Measurements from ENCODE around the gene PRKAR2B. TPM values are rescaled to one million over a fixed set of nuclear protein-coding genes. Genes with fewer than 3 reads are reported as not detected.

Gene PRKAR2B
- total and polyA plus RNA-seq, 2 donors, result 3.5 to 7.1 TPM

GRCh38 chr7:107115762-107116540 is 71.4 kb downstream of the PRKAR2B start:
- no peaks in the 10 kb centered on the region for H3K9me3 ChIP-seq (ENCODE audit: control insufficient read depth in 2 of 2, insufficient read depth in 1 of 2, low read length in 1 of 2)

GRCh38 chr7:107118109-107118900 is 73.8 kb downstream of the PRKAR2B start:
- Histone ChIP-seq H3K36me3 (ENCODE audit: control insufficient read depth in 2 of 2, insufficient read depth in 2 of 2, low read length in 1 of 2) (no peaks in the 10 kb centered on the region), H3K4me1 (ENCODE audit: control insufficient read depth in 2 of 2, insufficient read depth in 2 of 2, low read length in 2 of 2) (no peaks in the 10 kb centered on the region), H3K27ac (ENCODE audit: low read depth in 1 of 2, low read length in 1 of 2) (no peak overlapping the region), H3K27me3 (ENCODE audit: control insufficient read depth in 2 of 2, insufficient read depth in 1 of 2, low read length in 1 of 2) (no peaks in the 10 kb centered on the region), H3K9me3 (ENCODE audit: control insufficient read depth in 2 of 2, insufficient read depth in 1 of 2, low read length in 1 of 2) (no peaks in the 10 kb centered on the region), H3K4me3 (ENCODE audit: low read length in 2 of 2) (no peak overlapping the region)
- no peak for DNase-seq (ENCODE audit: low read depth in 6 of 9, low spot score in 9 of 9)
- 93% methylated on average over 5 of the region's 5 CpGs for WGBS

More at GRCh38 chr7:107115762-107116540, 71.4 kb downstream of the PRKAR2B start:
- Histone ChIP-seq H3K27me3 (ENCODE audit: control insufficient read depth in 2 of 2, insufficient read depth in 1 of 2, low read length in 1 of 2) (no peaks in the 10 kb centered on the region), H3K4me1 (ENCODE audit: control insufficient read depth in 2 of 2, insufficient read depth in 2 of 2, low read length in 2 of 2) (no peaks in the 10 kb centered on the region), H3K27ac (ENCODE audit: low read depth in 1 of 2, low read length in 1 of 2) (no peak overlapping the region), H3K4me3 (ENCODE audit: low read length in 2 of 2) (no peak overlapping the region), H3K36me3 (ENCODE audit: control insufficient read depth in 2 of 2, insufficient read depth in 2 of 2, low read length in 1 of 2) (no peaks in the 10 kb centered on the region)
- DNase-seq (ENCODE audit: low read depth in 6 of 9, low spot score in 9 of 9), result no peak
- 97% methylated on average over 7 of the region's 7 CpGs for WGBS

GRCh38 chr7:107119376-107120105 is 75.0 kb downstream of the PRKAR2B start:
- no peak for DNase-seq (ENCODE audit: low read depth in 6 of 9, low spot score in 9 of 9)
- H3K9me3 ChIP-seq (ENCODE audit: control insufficient read depth in 2 of 2, insufficient read depth in 1 of 2, low read length in 1 of 2), result no peaks in the 10 kb centered on the region
- H3K27me3 ChIP-seq (ENCODE audit: control insufficient read depth in 2 of 2, insufficient read depth in 1 of 2, low read length in 1 of 2), result no peaks in the 10 kb centered on the region
- WGBS, result 94% methylated on average over 6 of the region's 6 CpGs
- H3K27ac ChIP-seq (ENCODE audit: low read depth in 1 of 2, low read length in 1 of 2), result no peak overlapping the region
- H3K36me3 ChIP-seq (ENCODE audit: control insufficient read depth in 2 of 2, insufficient read depth in 2 of 2, low read length in 1 of 2), result no peaks in the 10 kb centered on the region
- no peak overlapping the region for H3K4me3 ChIP-seq (ENCODE audit: low read length in 2 of 2)
- H3K4me1 ChIP-seq (ENCODE audit: control insufficient read depth in 2 of 2, insufficient read depth in 2 of 2, low read length in 2 of 2), result no peaks in the 10 kb centered on the region

GRCh38 chr7:107122486-107122911 is 78.0 kb downstream of the PRKAR2B start:
- Histone ChIP-seq H3K9me3 (ENCODE audit: control insufficient read depth in 2 of 2, insufficient read depth in 1 of 2, low read length in 1 of 2) (no peaks in the 10 kb centered on the region), H3K27ac (ENCODE audit: low read depth in 1 of 2, low read length in 1 of 2) (no peak overlapping the region), H3K36me3 (ENCODE audit: control insufficient read depth in 2 of 2, insufficient read depth in 2 of 2, low read length in 1 of 2) (no peaks in the 10 kb centered on the region), H3K27me3 (ENCODE audit: control insufficient read depth in 2 of 2, insufficient read depth in 1 of 2, low read length in 1 of 2) (no peaks in the 10 kb centered on the region), H3K4me1 (ENCODE audit: control insufficient read depth in 2 of 2, insufficient read depth in 2 of 2, low read length in 2 of 2) (peaks cover 0 to 10% of the 10 kb centered on the region in 2 donors), H3K4me3 (ENCODE audit: low read length in 2 of 2) (no peak overlapping the region)
- 64% methylated on average over 4 of the region's 4 CpGs for WGBS
- no peak for DNase-seq (ENCODE audit: low read depth in 6 of 9, low spot score in 9 of 9)

GRCh38 chr7:107123392-107123791 is 78.9 kb downstream of the PRKAR2B start:
- H3K27ac ChIP-seq (ENCODE audit: low read depth in 1 of 2, low read length in 1 of 2), result no peak overlapping the region
- peaks cover 0 to 10% of the 10 kb centered on the region in 2 donors for H3K4me1 ChIP-seq (ENCODE audit: control insufficient read depth in 2 of 2, insufficient read depth in 2 of 2, low read length in 2 of 2)
- no peak for DNase-seq (ENCODE audit: low read depth in 6 of 9, low spot score in 9 of 9)
- 98% methylated on average over 4 of the region's 4 CpGs for WGBS
- H3K9me3 ChIP-seq (ENCODE audit: control insufficient read depth in 2 of 2, insufficient read depth in 1 of 2, low read length in 1 of 2), result no peaks in the 10 kb centered on the region
- H3K4me3 ChIP-seq (ENCODE audit: low read length in 2 of 2), result no peak overlapping the region
- no peaks in the 10 kb centered on the region for H3K36me3 ChIP-seq (ENCODE audit: control insufficient read depth in 2 of 2, insufficient read depth in 2 of 2, low read length in 1 of 2)
- H3K27me3 ChIP-seq (ENCODE audit: control insufficient read depth in 2 of 2, insufficient read depth in 1 of 2, low read length in 1 of 2), result no peaks in the 10 kb centered on the region

- Histone ChIP-seq H3K4me3 (ENCODE audit: low read length in 2 of 2) (no peak overlapping the region), H3K27me3 (ENCODE audit: control insufficient read depth in 2 of 2, insufficient read depth in 1 of 2, low read length in 1 of 2) (no peaks in the 10 kb centered on the region), H3K27ac (ENCODE audit: low read depth in 1 of 2, low read length in 1 of 2) (no peak overlapping the region), H3K36me3 (ENCODE audit: control insufficient read depth in 2 of 2, insufficient read depth in 2 of 2, low read length in 1 of 2) (no peaks in the 10 kb centered on the region), H3K4me1 (ENCODE audit: control insufficient read depth in 2 of 2, insufficient read depth in 2 of 2, low read length in 2 of 2) (peaks cover 0 to 10% of the 10 kb centered on the region in 2 donors), H3K9me3 (ENCODE audit: control insufficient read depth in 2 of 2, insufficient read depth in 1 of 2, low read length in 1 of 2) (no peaks in the 10 kb centered on the region)
- DNase-seq (ENCODE audit: low read depth in 6 of 9, low spot score in 9 of 9), result no peak
- WGBS, result 92% methylated on average over 5 of the region's 5 CpGs
Measured at GRCh38 chr7:107125475-107125874, 81.0 kb downstream of the PRKAR2B start.

GRCh38 chr7:107128217-107128616 is 83.7 kb downstream of the PRKAR2B start:
- Histone ChIP-seq H3K4me3 (ENCODE audit: low read length in 2 of 2) (no peak overlapping the region), H3K4me1 (ENCODE audit: control insufficient read depth in 2 of 2, insufficient read depth in 2 of 2, low read length in 2 of 2) (peaks cover 0 to 10% of the 10 kb centered on the region in 2 donors), H3K27me3 (ENCODE audit: control insufficient read depth in 2 of 2, insufficient read depth in 1 of 2, low read length in 1 of 2) (no peaks in the 10 kb centered on the region), H3K36me3 (ENCODE audit: control insufficient read depth in 2 of 2, insufficient read depth in 2 of 2, low read length in 1 of 2) (no peaks in the 10 kb centered on the region), H3K27ac (ENCODE audit: low read depth in 1 of 2, low read length in 1 of 2) (no peak overlapping the region), H3K9me3 (ENCODE audit: control insufficient read depth in 2 of 2, insufficient read depth in 1 of 2, low read length in 1 of 2) (no peaks in the 10 kb centered on the region)
- 96% methylated on average over 2 of the region's 2 CpGs for WGBS
- DNase-seq (ENCODE audit: low read depth in 6 of 9, low spot score in 9 of 9), result no peak

- H3K27me3 ChIP-seq (ENCODE audit: control insufficient read depth in 2 of 2, insufficient read depth in 1 of 2, low read length in 1 of 2), result no peaks in the 10 kb centered on the region
- no peaks in the 10 kb centered on the region for H3K9me3 ChIP-seq (ENCODE audit: control insufficient read depth in 2 of 2, insufficient read depth in 1 of 2, low read length in 1 of 2)
- H3K4me3 ChIP-seq (ENCODE audit: low read length in 2 of 2), result no peak overlapping the region
- WGBS, result 96% methylated on average over 3 of the region's 3 CpGs
- H3K36me3 ChIP-seq (ENCODE audit: control insufficient read depth in 2 of 2, insufficient read depth in 2 of 2, low read length in 1 of 2), result no peaks in the 10 kb centered on the region
- H3K27ac ChIP-seq (ENCODE audit: low read depth in 1 of 2, low read length in 1 of 2), result no peak overlapping the region
- DNase-seq (ENCODE audit: low read depth in 6 of 9, low spot score in 9 of 9), result no peak
- peaks cover 0 to 10% of the 10 kb centered on the region in 2 donors for H3K4me1 ChIP-seq (ENCODE audit: control insufficient read depth in 2 of 2, insufficient read depth in 2 of 2, low read length in 2 of 2)
Measured at GRCh38 chr7:107128748-107129147, 84.2 kb downstream of the PRKAR2B start.

Measured in thymus (tissue), 11 donors.